HCT116 (cell line): ENCODE measurements around the gene TRPV5.

Experiments used
- POLR2A ChIP-seq: IDR thresholded peaks from 2 replicates; pipeline ENCODE4 v1.7.0; 2011; ENCODE audit warnings: borderline replicate concordance; ENCODE audit not compliant: insufficient read depth, insufficient read length; ENCODE audit errors: extremely low read depth
- ZNF274 ChIP-seq: fragments of 200-500 bp; sonication (Bioruptor generic); IDR thresholded peaks from 2 replicates; pipeline ENCODE4 v1.6.1; 2014; ENCODE audit warnings: mild to moderate bottlenecking, low read depth, low read length, inconsistent platforms
- TF ChIP-seq, protein P1 (sequence below), 3 experiments: fragments of 200-600 bp in 1 of 3; sonication (generic) in 1 of 3; IDR thresholded peaks in 2 of 3; conservative IDR thresholded peaks in 1 of 3; 2 replicates each; pipeline ENCODE4 v1.5.1; 2012 to 2017; ENCODE audit warnings: low read depth in 2 of 3, low read length in 2 of 3, antibody characterized with exemption in 1 of 3, borderline replicate concordance in 1 of 3, control low read depth in 1 of 3, mild to moderate bottlenecking in 1 of 3, mixed read lengths in 1 of 3, mixed run types in 1 of 3, moderate library complexity in 1 of 3; ENCODE audit not compliant: insufficient read depth in 1 of 3

DNA sequence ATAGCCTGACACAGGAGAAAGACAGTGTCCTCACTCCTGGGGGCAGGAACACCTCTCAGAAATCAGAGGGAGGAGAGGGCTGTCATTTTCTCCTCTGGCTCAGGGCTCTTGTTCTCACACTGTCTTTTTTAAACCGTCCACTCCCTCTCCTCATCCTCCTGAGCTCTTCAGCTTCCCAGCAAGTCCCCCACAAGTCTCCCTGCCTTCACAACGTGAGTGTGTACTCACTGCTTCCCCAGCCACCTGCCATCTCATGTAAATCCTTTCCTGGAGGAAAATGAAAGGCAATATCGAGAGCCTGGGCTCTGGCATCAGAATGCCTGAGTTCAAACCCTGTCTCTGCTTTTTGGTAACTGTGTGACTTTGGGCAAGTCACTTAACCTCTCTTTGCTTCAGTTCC lies 11.5 kb upstream of the TRPV5 start:
- no peak for TF ChIP-seq ZNF274
- TF ChIP-seq, protein P1, sequence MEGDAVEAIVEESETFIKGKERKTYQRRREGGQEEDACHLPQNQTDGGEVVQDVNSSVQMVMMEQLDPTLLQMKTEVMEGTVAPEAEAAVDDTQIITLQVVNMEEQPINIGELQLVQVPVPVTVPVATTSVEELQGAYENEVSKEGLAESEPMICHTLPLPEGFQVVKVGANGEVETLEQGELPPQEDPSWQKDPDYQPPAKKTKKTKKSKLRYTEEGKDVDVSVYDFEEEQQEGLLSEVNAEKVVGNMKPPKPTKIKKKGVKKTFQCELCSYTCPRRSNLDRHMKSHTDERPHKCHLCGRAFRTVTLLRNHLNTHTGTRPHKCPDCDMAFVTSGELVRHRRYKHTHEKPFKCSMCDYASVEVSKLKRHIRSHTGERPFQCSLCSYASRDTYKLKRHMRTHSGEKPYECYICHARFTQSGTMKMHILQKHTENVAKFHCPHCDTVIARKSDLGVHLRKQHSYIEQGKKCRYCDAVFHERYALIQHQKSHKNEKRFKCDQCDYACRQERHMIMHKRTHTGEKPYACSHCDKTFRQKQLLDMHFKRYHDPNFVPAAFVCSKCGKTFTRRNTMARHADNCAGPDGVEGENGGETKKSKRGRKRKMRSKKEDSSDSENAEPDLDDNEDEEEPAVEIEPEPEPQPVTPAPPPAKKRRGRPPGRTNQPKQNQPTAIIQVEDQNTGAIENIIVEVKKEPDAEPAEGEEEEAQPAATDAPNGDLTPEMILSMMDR (IDR thresholded peaks at IDR 0.05 in 2 of 3, conservative IDR thresholded peaks at IDR 0.05 in 1 of 3; ENCODE audit: borderline replicate concordance in 1 of 3, insufficient read depth in 1 of 3, low read depth in 2 of 3, low read length in 2 of 3): no peak
- TF ChIP-seq POLR2A: no peak
